ENCODE measurements around the gene TRIM58. TPM values are rescaled to one million over a fixed set of nuclear protein-coding genes. Genes with fewer than 3 reads are reported as not detected.

Gene TRIM58
- polyA plus RNA-seq, 1 experiment, result not detected

DNA sequence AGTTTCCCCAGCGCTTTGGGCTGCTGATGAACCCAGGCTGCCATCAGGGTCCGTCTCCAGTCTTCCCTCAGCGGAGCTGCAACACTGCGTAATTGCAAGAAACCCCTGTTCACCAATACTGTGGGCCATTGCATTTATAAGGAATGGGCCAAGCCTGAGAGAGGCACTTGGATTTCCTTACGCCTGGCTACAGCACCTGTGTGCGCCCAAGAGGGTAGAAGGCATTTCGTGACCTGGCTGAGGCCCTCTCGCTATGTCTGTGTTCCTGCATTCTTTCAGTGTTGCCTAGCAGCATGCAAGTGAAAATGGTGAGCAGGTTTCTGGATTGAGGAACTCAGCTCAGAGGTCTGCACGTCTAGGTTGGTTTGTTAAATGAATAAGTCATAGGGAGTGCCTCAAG, 26.4 kb downstream of the TRIM58 start:
- no peak for DNase-seq (ENCODE audit: low read depth)
- ChIA-PET POLR2A (no interaction called here), CTCF (no interaction called here)
- H3K27me3 ChIP-seq (ENCODE audit: control insufficient read depth, insufficient read depth, low read length), result no peaks in the 10 kb centered on the region
- TF ChIP-seq, protein P1, sequence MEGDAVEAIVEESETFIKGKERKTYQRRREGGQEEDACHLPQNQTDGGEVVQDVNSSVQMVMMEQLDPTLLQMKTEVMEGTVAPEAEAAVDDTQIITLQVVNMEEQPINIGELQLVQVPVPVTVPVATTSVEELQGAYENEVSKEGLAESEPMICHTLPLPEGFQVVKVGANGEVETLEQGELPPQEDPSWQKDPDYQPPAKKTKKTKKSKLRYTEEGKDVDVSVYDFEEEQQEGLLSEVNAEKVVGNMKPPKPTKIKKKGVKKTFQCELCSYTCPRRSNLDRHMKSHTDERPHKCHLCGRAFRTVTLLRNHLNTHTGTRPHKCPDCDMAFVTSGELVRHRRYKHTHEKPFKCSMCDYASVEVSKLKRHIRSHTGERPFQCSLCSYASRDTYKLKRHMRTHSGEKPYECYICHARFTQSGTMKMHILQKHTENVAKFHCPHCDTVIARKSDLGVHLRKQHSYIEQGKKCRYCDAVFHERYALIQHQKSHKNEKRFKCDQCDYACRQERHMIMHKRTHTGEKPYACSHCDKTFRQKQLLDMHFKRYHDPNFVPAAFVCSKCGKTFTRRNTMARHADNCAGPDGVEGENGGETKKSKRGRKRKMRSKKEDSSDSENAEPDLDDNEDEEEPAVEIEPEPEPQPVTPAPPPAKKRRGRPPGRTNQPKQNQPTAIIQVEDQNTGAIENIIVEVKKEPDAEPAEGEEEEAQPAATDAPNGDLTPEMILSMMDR (IDR thresholded peaks at IDR 0.05; ENCODE audit: insufficient read depth, low read depth, low read length), result no peak
- no peak overlapping the region for H3K4me3 ChIP-seq (ENCODE audit: low read depth, low read length)
- H3K36me3 ChIP-seq (ENCODE audit: control insufficient read depth, insufficient read depth, low read length), result no peaks in the 10 kb centered on the region

DNA sequence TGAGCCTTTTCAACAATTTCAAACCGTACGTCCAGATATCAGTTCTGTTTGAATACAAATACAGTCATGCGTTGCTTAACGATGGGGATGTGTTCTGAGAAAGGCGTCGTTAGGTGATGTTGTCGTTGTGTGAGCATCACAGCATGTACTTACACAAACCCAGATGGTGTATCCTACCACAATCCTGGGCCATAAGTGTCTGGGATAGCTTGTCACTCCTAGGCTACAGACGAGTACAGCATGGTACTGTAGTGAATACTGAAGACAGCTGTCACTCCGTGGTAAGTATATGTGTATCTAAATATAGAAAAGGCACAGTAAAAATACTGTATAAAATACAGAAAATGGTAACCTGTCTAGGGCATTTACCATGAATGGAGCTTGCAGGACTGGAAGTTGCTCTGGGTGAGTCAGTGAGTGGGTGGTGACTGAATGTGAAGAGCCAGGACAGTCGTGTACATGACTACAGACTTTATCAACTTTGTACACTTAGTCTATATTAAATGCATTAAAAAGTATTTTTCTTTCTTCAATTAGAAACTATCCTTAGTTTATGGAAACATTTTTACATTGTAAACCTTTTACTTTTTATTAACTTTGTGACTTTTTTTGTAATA, 27.9 kb downstream of the TRIM58 start:
- no peak overlapping the region for H3K4me3 ChIP-seq (ENCODE audit: low read depth, low read length)
- POLR2A ChIA-PET, result no interaction called here
- H3K27me3 ChIP-seq (ENCODE audit: control insufficient read depth, insufficient read depth, low read length), result no peaks in the 10 kb centered on the region
- CTCF ChIA-PET, result no interaction called here
- TF ChIP-seq, protein P1 (IDR thresholded peaks at IDR 0.05; ENCODE audit: insufficient read depth, low read depth, low read length), result no peak
- DNase-seq (ENCODE audit: low read depth), result no peak
- no peaks in the 10 kb centered on the region for H3K36me3 ChIP-seq (ENCODE audit: control insufficient read depth, insufficient read depth, low read length)

DNA sequence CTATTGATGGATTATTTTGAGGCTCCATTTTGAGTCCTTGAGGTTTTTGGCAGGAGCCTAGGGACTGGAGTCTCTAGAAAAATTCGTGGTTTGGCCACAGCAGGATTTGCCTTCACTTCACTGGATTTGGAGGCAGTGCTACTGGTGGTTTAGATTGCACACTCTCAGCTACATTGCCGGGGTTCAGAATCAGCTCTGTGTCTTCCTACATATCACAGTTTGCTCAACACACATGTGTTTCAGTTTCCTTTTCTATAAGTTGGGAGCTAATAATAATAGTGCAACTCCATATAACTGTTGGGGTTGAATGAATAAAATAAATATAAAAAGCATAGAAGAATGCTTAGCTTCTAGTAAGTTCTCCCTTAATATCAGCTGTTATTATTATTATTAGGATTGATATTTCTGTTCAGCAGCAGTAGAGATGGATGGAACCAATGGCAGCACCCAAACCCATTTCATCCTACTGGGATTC, 38.2 kb downstream of the TRIM58 start, which contains the start of gene OR2W3:
TSS of gene OR2W3 (plus strand) at position 425 of the 475 bp plus-strand sequence. CDS start at position 425, 0 bp downstream.
- CTCF ChIA-PET, result interaction anchor here (0.6 kb wide), 1 partner anchor 88 kb away, joined by 3 read pairs; no protein-coding TSS in a partner anchor
- no peak for DNase-seq (ENCODE audit: low read depth)
- Histone ChIP-seq H3K36me3 (ENCODE audit: control insufficient read depth, insufficient read depth, low read length) (no peaks in the 10 kb centered on the region), H3K4me3 (ENCODE audit: low read depth, low read length) (no peak within 1 kb of the TSS), H3K27me3 (ENCODE audit: control insufficient read depth, insufficient read depth, low read length) (no peaks in the 10 kb centered on the region)
- POLR2A ChIA-PET, result no interaction called here
- TF ChIP-seq, protein P1 (IDR thresholded peaks at IDR 0.05; ENCODE audit: insufficient read depth, low read depth, low read length), result no peak

GRCh38 chr1:247895976-247896375, 39.0 kb downstream of the TRIM58 start:
- CTCF ChIA-PET, result no interaction called here
- Histone ChIP-seq H3K36me3 (ENCODE audit: control insufficient read depth, insufficient read depth, low read length) (no peaks in the 10 kb centered on the region), H3K27me3 (ENCODE audit: control insufficient read depth, insufficient read depth, low read length) (no peaks in the 10 kb centered on the region), H3K4me3 (ENCODE audit: low read depth, low read length) (no peak overlapping the region)
- TF ChIP-seq, protein P1 (IDR thresholded peaks at IDR 0.05; ENCODE audit: insufficient read depth, low read depth, low read length), result no peak
- DNase-seq (ENCODE audit: low read depth), result no peak
- POLR2A ChIA-PET, result no interaction called here

GRCh38 chr1:247904122-247904521, 47.1 kb downstream of the TRIM58 start:
- H3K4me3 ChIP-seq (ENCODE audit: low read depth, low read length), result no peak overlapping the region
- CTCF ChIA-PET, result no interaction called here
- POLR2A ChIA-PET, result no interaction called here

More at GRCh38 chr1:247904122-247904521, 47.1 kb downstream of the TRIM58 start:
- Histone ChIP-seq H3K27me3 (ENCODE audit: control insufficient read depth, insufficient read depth, low read length) (no peaks in the 10 kb centered on the region), H3K36me3 (ENCODE audit: control insufficient read depth, insufficient read depth, low read length) (no peaks in the 10 kb centered on the region)
- no peak for DNase-seq (ENCODE audit: low read depth)
- TF ChIP-seq, protein P1 (IDR thresholded peaks at IDR 0.05; ENCODE audit: insufficient read depth, low read depth, low read length), result no peak

All from BJ (cell line).